ENCODE measurements around the gene BMPR2.
"Not testable (repeated sequence)": the region's sequence is repeated elsewhere in the genome, so short reads cannot be mapped to it uniquely, and the experiment has no call there.

BMPR2 gene

GRCh38 chr2:202491514-202491913, 115.4 kb downstream of the BMPR2 start:
- H3K27ac ChIP-seq: no peak overlapping the region
- TF ChIP-seq, protein P1, sequence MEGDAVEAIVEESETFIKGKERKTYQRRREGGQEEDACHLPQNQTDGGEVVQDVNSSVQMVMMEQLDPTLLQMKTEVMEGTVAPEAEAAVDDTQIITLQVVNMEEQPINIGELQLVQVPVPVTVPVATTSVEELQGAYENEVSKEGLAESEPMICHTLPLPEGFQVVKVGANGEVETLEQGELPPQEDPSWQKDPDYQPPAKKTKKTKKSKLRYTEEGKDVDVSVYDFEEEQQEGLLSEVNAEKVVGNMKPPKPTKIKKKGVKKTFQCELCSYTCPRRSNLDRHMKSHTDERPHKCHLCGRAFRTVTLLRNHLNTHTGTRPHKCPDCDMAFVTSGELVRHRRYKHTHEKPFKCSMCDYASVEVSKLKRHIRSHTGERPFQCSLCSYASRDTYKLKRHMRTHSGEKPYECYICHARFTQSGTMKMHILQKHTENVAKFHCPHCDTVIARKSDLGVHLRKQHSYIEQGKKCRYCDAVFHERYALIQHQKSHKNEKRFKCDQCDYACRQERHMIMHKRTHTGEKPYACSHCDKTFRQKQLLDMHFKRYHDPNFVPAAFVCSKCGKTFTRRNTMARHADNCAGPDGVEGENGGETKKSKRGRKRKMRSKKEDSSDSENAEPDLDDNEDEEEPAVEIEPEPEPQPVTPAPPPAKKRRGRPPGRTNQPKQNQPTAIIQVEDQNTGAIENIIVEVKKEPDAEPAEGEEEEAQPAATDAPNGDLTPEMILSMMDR (conservative IDR thresholded peaks at IDR 0.05): peak; percentile 50

- TF ChIP-seq, protein P1 (conservative IDR thresholded peaks at IDR 0.05): no peak
- peak overlapping the region; percentile 82 for H3K27ac ChIP-seq
These were observed 118.4 kb downstream of the BMPR2 start for GRCh38 chr2:202494300-202495229.

DNA sequence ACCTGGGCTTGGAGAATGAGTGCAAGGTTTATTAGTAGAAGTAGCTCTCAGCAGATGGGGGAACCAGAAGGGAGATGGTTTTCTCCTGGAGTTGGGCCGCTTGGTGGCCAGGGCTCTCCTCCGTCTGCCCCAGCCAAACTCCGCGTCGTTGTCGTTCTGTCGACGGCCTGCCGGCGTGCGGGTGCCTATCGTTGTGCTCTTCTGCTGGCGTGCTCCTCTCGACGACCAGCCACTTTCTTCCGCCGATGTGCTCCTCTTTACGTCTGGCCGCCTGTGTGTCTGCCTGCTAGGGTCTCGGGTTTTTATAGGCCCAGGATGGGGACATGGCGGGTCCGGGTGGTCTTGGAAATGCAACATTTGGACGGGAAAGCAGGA, 119.1 kb downstream of the BMPR2 start:
- TF ChIP-seq, protein P1 (conservative IDR thresholded peaks at IDR 0.05): no peak
- H3K27ac ChIP-seq: peak overlapping the region; percentile 82

DNA sequence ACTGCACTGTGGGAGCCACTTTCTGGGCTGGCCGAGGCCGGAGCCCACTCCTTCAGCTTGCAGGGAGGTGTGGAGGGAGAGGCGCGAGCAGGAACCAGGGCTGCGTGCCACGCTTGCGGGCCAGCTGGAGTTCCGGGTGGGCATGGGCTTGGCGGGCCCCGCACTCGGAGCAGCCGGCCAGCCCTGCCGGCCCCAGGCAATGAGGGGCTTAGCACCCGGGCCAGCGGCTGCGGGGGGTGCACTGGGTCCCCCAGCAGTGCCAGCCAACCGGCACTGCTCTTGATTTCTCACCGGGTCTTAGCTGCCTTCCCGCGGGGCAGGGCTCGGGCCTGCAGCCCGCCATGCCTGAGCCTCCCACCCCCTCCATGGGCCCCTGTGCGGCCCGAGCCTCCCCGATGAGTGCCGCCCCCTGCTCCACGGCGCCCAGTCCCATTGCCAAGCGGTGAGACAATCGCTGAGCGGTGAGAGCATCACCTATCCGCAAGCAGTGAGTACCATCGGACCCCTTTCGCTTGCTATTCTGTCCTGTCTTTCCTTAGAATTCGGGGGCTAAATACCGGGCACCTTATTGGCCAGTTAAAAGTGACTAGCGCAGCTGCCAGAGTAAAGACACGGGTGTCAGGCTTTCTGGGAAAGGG, 120.8 kb downstream of the BMPR2 start:
- H3K27ac ChIP-seq: not testable (repeated sequence)

GRCh38 chr2:202497473-202497866, 121.3 kb downstream of the BMPR2 start:
- H3K27ac ChIP-seq: not testable (repeated sequence)

GRCh38 chr2:202499841-202500240, 123.7 kb downstream of the BMPR2 start:
- H3K27ac ChIP-seq: not testable (repeated sequence)

DNA sequence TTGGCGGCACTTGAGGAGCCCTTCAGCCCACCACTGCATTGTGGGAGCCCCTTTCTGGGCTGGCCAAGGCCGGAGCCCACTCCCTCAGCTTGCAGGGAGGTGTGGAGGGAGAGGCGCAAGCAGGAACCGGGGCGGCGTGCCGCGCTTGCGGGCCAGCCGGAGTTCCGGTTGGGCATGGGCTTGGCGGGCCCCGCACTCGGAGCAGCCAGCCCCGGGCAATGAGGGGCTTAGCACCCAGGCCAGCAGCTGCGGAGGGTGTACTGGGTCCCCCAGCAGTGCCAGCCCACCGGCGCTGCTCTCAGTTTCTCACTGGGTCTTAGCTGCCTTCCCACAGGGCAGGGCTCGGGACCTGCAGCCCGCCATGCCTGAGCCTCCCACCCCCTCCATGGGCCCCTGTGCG, 127.1 kb downstream of the BMPR2 start:
- not testable (repeated sequence) for H3K27ac ChIP-seq

DNA sequence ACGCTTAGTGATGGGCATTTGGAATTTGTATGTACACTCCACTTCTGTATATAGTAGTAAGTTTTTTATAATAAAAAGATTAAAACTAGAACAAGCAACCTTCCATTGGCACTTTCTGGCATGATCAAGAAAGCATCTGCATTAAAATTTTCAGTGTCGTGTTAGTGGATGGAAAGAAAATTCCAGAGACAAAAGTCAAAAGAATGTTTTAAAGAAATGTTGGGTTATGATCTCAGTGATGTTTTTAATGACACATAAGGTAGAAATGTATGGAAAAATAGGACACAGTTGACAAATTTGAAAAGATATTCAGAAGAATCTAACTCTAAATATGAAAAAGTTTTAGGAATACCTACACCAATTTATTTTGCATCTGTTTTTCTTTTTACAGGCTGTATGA, 132.6 kb downstream of the BMPR2 start:
- H3K27ac ChIP-seq: no peak overlapping the region

DNA sequence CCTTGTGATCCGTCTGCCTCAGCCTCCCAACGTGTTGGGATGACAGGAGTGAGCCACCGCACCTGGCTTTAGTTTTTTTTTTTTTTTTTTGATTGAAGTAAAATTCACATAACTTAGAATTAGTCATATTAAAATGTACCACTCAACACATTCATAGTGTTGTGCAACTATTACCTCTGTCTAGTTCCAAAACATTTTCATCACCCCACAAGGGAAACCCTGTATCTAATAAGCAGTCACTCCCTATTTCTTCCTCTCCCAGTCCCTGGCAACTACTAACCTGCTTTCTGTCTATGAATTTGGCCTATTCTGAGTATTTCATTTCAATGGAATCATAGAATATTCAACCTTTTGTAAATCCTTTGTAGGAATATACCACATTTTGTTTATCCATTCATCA, 134.8 kb downstream of the BMPR2 start:
- TF ChIP-seq, protein P1 (conservative IDR thresholded peaks at IDR 0.05): no peak
- no peak overlapping the region for H3K27ac ChIP-seq

More for the DNA sequence above, 132.6 kb downstream of the BMPR2 start:
- TF ChIP-seq, protein P1 (conservative IDR thresholded peaks at IDR 0.05): no peak
